Measurements from ENCODE around the gene ANHX. TPM values are rescaled to one million over a fixed set of nuclear protein-coding genes. Genes with fewer than 3 reads are reported as not detected.

ANHX gene
- total and polyA plus RNA-seq, 7 donors, result not detected

GRCh38 chr12:133233006-133233405 is 2.7 kb downstream of the ANHX start:
- Histone ChIP-seq H3K4me1 (no peaks in the 10 kb centered on the region), H3K4me3 (no peak overlapping the region), H3K9me3 (no peaks in the 10 kb centered on the region), H3K36me3 (ENCODE audit: insufficient read depth in 1 of 2, low read depth in 1 of 2) (no peaks in the 10 kb centered on the region), H3K27ac (no peak overlapping the region), H3K27me3 (ENCODE audit: insufficient read depth in 3 of 3, low read length in 2 of 3) (no peaks in the 10 kb centered on the region)
- TF ChIP-seq CTCF (IDR thresholded peaks at IDR 0.05), result no peak
- intact Hi-C loops (cut with DNase I), result no loop called here
- DNase-seq (no peak), ATAC-seq (no peak)
- 75 to 83% (median 77%) methylated on average over 6 of the region's 6 CpGs for WGBS, 3 donors

- H3K4me3 ChIP-seq, result no peak overlapping the region
- no peak overlapping the region for H3K27ac ChIP-seq
- H3K36me3 ChIP-seq (ENCODE audit: insufficient read depth in 1 of 2, low read depth in 1 of 2), result no peaks in the 10 kb centered on the region
- 67 to 79% (median 72%) methylated on average over 3 of the region's 3 CpGs for WGBS, 3 donors
- DNase-seq, result no peak
- no peaks in the 10 kb centered on the region for H3K4me1 ChIP-seq
- no peak for ATAC-seq
- no peak for TF ChIP-seq CTCF (IDR thresholded peaks at IDR 0.05)
- H3K9me3 ChIP-seq, result no peaks in the 10 kb centered on the region
- intact Hi-C loops (cut with DNase I), result no loop called here
- H3K27me3 ChIP-seq (ENCODE audit: insufficient read depth in 3 of 3, low read length in 2 of 3), result no peaks in the 10 kb centered on the region
Measured at GRCh38 chr12:133231001-133231400, 4.7 kb downstream of the ANHX start.

GRCh38 chr12:133227281-133227852 is 8.3 kb downstream of the ANHX start:
- no peak for TF ChIP-seq CTCF (IDR thresholded peaks at IDR 0.05)
- DNase-seq (no peak), ATAC-seq (no peak)
- Histone ChIP-seq H3K4me3 (no peak overlapping the region), H3K27me3 (ENCODE audit: insufficient read depth in 3 of 3, low read length in 2 of 3) (no peaks in the 10 kb centered on the region), H3K9me3 (no peaks in the 10 kb centered on the region), H3K27ac (no peak overlapping the region), H3K36me3 (ENCODE audit: insufficient read depth in 1 of 2, low read depth in 1 of 2) (no peaks in the 10 kb centered on the region), H3K4me1 (no peaks in the 10 kb centered on the region)
- intact Hi-C loops (cut with DNase I), result no loop called here
- 61 to 68% (median 63%) methylated on average over 7 of the region's 7 CpGs for WGBS, 3 donors

GRCh38 chr12:133226690-133227089 is 9.0 kb downstream of the ANHX start:
- no peak for TF ChIP-seq CTCF (IDR thresholded peaks at IDR 0.05)
- Histone ChIP-seq H3K27me3 (ENCODE audit: insufficient read depth in 3 of 3, low read length in 2 of 3) (no peaks in the 10 kb centered on the region), H3K4me1 (no peaks in the 10 kb centered on the region), H3K9me3 (no peaks in the 10 kb centered on the region), H3K36me3 (ENCODE audit: insufficient read depth in 1 of 2, low read depth in 1 of 2) (no peaks in the 10 kb centered on the region), H3K27ac (no peak overlapping the region), H3K4me3 (no peak overlapping the region)
- no peak for DNase-seq
- intact Hi-C loops (cut with DNase I), result no loop called here
- WGBS, 3 donors, result 79 to 82% (median 82%) methylated on average over 8 of the region's 8 CpGs
- no peak for ATAC-seq

GRCh38 chr12:133225527-133225926 is 10.2 kb downstream of the ANHX start:
- Histone ChIP-seq H3K36me3 (ENCODE audit: insufficient read depth in 1 of 2, low read depth in 1 of 2) (no peaks in the 10 kb centered on the region), H3K4me3 (no peak overlapping the region), H3K27me3 (ENCODE audit: insufficient read depth in 3 of 3, low read length in 2 of 3) (no peaks in the 10 kb centered on the region), H3K4me1 (no peaks in the 10 kb centered on the region), H3K27ac (no peak overlapping the region), H3K9me3 (no peaks in the 10 kb centered on the region)
- intact Hi-C loops (cut with DNase I), result no loop called here
- ATAC-seq (no peak), DNase-seq (no peak)
- WGBS, 3 donors, result 72 to 84% (median 79%) methylated on average over 4 of the region's 4 CpGs
- TF ChIP-seq CTCF (IDR thresholded peaks at IDR 0.05), result no peak
